Measurements from ENCODE around the gene SEC16A.
"Not testable (repeated sequence)": the region's sequence is repeated elsewhere in the genome, so short reads cannot be mapped to it uniquely, and the experiment has no call there.

SEC16A gene

DNA sequence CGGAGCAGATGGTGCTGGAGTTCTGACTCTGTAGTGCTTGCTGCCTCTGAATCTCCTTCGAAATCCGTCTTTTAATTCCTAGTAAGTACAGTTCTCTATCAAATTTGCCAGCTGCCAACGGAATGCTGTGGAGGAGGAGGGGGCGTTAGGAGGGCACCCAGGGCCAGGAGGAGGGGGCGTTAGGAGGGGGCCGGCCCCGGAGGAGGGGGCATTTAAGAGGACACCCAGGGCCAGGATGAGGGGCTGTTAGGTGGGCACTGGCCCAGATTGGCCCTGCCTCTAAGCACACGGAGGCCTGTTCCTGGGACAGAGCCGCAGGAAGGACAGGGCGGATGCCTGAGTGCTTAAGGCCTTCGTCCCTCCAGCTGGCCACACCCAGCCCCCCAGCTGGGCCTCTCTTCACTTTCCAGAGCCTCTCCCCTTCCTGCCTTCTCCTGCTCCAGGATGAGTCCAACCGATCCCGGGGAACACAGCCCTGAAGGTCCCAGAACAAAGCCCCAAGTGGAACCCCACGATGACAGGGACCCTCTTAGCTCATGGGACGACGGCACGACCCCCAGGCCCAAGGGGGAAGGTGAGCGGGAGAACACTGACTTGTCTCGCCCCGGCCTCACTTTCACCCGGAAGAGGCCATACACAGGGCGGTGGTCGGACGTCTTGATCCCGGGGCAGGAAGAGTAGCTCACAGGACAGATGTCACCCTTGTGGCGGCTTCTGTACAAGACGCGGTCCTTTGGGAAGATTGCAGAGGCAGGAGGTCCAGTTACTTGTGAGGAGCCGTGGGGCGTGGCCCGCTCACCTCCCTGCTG, 53.0 kb downstream of the SEC16A start:
- DNase-seq (ENCODE audit: low spot score) = no peak
- in situ Hi-C loops (cut with MboI; ENCODE audit: low sequenced_read_pairs, unreplicated experiment) = no loop called here
- TF ChIP-seq, protein P1, sequence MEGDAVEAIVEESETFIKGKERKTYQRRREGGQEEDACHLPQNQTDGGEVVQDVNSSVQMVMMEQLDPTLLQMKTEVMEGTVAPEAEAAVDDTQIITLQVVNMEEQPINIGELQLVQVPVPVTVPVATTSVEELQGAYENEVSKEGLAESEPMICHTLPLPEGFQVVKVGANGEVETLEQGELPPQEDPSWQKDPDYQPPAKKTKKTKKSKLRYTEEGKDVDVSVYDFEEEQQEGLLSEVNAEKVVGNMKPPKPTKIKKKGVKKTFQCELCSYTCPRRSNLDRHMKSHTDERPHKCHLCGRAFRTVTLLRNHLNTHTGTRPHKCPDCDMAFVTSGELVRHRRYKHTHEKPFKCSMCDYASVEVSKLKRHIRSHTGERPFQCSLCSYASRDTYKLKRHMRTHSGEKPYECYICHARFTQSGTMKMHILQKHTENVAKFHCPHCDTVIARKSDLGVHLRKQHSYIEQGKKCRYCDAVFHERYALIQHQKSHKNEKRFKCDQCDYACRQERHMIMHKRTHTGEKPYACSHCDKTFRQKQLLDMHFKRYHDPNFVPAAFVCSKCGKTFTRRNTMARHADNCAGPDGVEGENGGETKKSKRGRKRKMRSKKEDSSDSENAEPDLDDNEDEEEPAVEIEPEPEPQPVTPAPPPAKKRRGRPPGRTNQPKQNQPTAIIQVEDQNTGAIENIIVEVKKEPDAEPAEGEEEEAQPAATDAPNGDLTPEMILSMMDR (IDR thresholded peaks at IDR 0.05; ENCODE audit: borderline replicate concordance, control extremely low read depth, extremely low read depth, insufficient read depth, missing control alignments) = no peak

DNA sequence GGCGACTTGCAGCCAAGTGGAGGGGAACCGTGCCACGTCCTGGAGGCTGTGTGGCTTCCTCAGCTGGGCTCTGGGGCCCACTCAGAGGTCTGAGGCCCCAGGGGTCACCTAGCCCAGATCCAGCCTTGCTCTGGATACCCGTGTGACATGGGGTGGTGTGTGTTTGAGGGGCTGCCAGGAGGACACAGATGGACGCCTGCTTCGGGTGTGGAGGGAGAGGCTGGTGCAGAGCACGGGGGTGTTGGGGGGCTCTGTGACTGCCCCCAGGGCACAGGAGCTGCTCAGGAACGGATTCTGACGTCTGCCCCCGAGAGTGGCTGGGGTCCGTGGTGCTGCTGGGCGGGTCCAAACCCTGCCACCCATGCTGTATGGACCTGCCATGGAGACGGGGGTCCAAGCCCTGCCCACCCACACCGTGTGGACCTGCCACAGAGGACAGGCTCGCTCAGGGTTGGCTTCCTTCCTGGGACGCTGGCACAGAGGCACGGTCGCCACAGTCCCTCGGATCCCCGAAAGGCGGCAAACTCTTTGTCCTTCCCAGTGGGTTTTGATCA, 53.7 kb downstream of the SEC16A start:
- in situ Hi-C loops (cut with MboI; ENCODE audit: low sequenced_read_pairs, unreplicated experiment) = no loop called here
- TF ChIP-seq, protein P1 (IDR thresholded peaks at IDR 0.05; ENCODE audit: borderline replicate concordance, control extremely low read depth, extremely low read depth, insufficient read depth, missing control alignments) = no peak
- no peak for DNase-seq (ENCODE audit: low spot score)

GRCh38 chr9:136426787-136427186, 56.1 kb downstream of the SEC16A start:
- TF ChIP-seq, protein P1 (IDR thresholded peaks at IDR 0.05; ENCODE audit: borderline replicate concordance, control extremely low read depth, extremely low read depth, insufficient read depth, missing control alignments) = no peak
- DNase-seq (ENCODE audit: low spot score) = no peak
- in situ Hi-C loops (cut with MboI; ENCODE audit: low sequenced_read_pairs, unreplicated experiment) = no loop called here

GRCh38 chr9:136425367-136425766, 57.5 kb downstream of the SEC16A start:
- DNase-seq (ENCODE audit: low spot score); in situ Hi-C loops (cut with MboI; ENCODE audit: low sequenced_read_pairs, unreplicated experiment): not testable (repeated sequence)

GRCh38 chr9:136424750-136425362, 58.0 kb downstream of the SEC16A start:
- DNase-seq (ENCODE audit: low spot score) = no peak
- in situ Hi-C loops (cut with MboI; ENCODE audit: low sequenced_read_pairs, unreplicated experiment) = no loop called here

DNA sequence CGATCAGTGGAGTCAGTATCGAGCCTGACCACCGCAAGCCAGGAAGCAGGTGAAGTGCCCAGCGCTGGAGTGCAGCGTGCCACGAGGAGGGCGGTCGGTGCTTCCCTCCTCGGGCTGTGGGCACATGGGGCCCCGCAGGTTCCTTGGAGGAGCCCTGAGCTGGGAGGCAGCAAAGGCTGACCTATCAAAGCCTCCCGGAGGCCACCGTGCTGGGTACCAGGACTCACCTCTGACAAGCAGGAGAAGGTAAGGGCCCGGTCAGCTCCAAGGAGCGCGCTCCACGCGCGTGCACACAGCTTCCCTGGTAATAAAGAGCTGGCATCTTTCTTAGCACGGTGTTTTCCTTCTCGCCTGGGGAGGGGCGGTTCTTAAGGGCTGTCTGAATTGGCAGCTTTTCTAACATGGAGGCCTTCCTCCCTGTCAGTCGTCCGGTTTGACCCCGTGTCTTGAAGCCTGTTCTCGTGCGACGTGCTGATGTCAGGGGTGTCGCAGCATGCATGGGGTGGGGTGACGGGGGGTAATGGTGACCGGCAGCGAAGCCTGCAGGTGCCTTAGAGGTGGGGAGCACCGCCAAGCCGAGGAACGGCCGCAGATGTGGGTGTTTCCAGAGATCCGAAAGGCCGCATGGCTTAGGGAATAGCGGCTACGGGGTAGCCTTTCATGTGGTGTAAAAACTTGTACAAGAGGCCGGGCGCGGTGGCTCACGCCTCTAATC, 59.3 kb downstream of the SEC16A start:
- TF ChIP-seq, protein P1 (IDR thresholded peaks at IDR 0.05; ENCODE audit: borderline replicate concordance, control extremely low read depth, extremely low read depth, insufficient read depth, missing control alignments) = no peak
- no peak for DNase-seq (ENCODE audit: low spot score)
- in situ Hi-C loops (cut with MboI; ENCODE audit: low sequenced_read_pairs, unreplicated experiment) = no loop called here

More at GRCh38 chr9:136424750-136425362, 58.0 kb downstream of the SEC16A start:
- TF ChIP-seq, protein P1 (IDR thresholded peaks at IDR 0.05; ENCODE audit: borderline replicate concordance, control extremely low read depth, extremely low read depth, insufficient read depth, missing control alignments) = no peak

All from GM13976 (cell line).